ENCODE measurements around the gene SPR. TPM values are rescaled to one million over a fixed set of nuclear protein-coding genes. Genes with fewer than 3 reads are reported as not detected.

SPR gene
- total and polyA plus RNA-seq, 2 of the 13 experiments (the other 11 are each of a cell fraction or from before 2014, with no cell fraction given) = 34.0 to 96.0 TPM

DNA sequence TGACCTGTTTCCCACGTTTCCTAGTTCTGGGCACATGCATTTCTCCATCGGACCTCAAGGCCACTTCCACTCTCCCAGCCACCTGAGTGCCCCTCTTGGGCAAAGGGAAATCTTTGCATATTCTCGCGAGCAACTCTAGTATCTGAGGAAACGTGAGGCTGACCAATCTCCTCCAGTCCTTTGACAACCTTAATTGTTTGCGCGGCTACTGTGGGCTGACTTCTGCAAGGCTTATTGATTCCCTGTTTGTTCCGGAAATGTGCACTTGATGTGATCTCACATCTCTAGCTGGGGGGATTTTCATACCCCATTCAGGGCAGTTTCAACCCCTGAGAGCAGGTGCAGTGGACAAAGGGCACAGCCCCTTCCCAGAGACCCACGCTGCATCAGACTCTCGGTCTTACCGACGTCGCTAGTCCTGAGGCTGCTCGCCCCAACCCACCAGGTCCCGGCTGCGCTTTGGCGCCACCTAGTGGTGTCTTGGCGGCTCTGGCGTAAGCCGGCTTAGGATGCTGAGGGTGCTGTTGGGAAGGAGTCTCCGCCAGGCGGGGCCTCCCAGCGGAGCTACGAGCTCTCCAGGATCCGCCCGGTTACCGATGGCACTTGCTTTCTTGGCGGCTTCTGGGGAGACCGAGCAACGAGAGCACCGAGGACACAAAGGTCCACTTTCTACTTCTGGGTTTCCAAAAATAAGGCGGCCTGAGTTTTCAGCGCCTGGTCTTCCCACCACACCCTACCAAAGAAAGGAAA, 24.8 kb upstream of the SPR start (continued):
- TF ChIP-seq, protein P1, sequence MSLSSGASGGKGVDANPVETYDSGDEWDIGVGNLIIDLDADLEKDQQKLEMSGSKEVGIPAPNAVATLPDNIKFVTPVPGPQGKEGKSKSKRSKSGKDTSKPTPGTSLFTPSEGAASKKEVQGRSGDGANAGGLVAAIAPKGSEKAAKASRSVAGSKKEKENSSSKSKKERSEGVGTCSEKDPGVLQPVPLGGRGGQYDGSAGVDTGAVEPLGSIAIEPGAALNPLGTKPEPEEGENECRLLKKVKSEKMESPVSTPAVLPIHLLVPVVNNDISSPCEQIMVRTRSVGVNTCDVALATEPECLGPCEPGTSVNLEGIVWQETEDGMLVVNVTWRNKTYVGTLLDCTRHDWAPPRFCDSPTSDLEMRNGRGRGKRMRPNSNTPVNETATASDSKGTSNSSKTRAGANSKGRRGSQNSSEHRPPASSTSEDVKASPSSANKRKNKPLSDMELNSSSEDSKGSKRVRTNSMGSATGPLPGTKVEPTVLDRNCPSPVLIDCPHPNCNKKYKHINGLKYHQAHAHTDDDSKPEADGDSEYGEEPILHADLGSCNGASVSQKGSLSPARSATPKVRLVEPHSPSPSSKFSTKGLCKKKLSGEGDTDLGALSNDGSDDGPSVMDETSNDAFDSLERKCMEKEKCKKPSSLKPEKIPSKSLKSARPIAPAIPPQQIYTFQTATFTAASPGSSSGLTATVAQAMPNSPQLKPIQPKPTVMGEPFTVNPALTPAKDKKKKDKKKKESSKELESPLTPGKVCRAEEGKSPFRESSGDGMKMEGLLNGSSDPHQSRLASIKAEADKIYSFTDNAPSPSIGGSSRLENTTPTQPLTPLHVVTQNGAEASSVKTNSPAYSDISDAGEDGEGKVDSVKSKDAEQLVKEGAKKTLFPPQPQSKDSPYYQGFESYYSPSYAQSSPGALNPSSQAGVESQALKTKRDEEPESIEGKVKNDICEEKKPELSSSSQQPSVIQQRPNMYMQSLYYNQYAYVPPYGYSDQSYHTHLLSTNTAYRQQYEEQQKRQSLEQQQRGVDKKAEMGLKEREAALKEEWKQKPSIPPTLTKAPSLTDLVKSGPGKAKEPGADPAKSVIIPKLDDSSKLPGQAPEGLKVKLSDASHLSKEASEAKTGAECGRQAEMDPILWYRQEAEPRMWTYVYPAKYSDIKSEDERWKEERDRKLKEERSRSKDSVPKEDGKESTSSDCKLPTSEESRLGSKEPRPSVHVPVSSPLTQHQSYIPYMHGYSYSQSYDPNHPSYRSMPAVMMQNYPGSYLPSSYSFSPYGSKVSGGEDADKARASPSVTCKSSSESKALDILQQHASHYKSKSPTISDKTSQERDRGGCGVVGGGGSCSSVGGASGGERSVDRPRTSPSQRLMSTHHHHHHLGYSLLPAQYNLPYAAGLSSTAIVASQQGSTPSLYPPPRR (CRISPR knock-in tag; IDR thresholded peaks at IDR 0.05; ENCODE audit: borderline replicate concordance) = 0 out of 2 replicates have a peak, but pooled peaks have one; percentile 28
- TF ChIP-seq AGO2 (optimal IDR thresholded peaks at IDR 0.05; ENCODE audit: low read depth, low read length) = no peak
- no peak for TF ChIP-seq ZNF83 (CRISPR knock-in tag; IDR thresholded peaks at IDR 0.05; ENCODE audit: borderline replicate concordance)
- TF ChIP-seq ZNF639 (CRISPR knock-in tag; conservative IDR thresholded peaks at IDR 0.05) = no peak; the same call in 1 of the 2 replicates
- TF ChIP-seq ZNF652 (CRISPR knock-in tag; IDR thresholded peaks at IDR 0.05; ENCODE audit: borderline replicate concordance, low read depth) = no peak
- TF ChIP-seq CSRNP2 (CRISPR knock-in tag; conservative IDR thresholded peaks at IDR 0.05; ENCODE audit: low read depth) = no peak
- TF ChIP-seq RORA (CRISPR knock-in tag; IDR thresholded peaks at IDR 0.05) = no peak
- TF ChIP-seq, protein P2, sequence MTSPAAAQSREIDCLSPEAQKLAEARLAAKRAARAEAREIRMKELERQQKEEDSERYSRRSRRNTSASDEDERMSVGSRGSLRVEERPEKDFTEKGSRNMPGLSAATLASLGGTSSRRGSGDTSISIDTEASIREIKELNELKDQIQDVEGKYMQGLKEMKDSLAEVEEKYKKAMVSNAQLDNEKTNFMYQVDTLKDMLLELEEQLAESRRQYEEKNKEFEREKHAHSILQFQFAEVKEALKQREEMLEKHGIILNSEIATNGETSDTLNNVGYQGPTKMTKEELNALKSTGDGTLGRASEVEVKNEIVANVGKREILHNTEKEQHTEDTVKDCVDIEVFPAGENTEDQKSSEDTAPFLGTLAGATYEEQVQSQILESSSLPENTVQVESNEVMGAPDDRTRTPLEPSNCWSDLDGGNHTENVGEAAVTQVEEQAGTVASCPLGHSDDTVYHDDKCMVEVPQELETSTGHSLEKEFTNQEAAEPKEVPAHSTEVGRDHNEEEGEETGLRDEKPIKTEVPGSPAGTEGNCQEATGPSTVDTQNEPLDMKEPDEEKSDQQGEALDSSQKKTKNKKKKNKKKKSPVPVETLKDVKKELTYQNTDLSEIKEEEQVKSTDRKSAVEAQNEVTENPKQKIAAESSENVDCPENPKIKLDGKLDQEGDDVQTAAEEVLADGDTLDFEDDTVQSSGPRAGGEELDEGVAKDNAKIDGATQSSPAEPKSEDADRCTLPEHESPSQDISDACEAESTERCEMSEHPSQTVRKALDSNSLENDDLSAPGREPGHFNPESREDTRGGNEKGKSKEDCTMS (CRISPR knock-in tag; conservative IDR thresholded peaks at IDR 0.05) = no peak
- TF ChIP-seq ZFP37 (CRISPR knock-in tag; IDR thresholded peaks at IDR 0.05; ENCODE audit: borderline replicate concordance) = peak; percentile 67; the same call in 1 of the 2 replicates
- TF ChIP-seq, protein P3, sequence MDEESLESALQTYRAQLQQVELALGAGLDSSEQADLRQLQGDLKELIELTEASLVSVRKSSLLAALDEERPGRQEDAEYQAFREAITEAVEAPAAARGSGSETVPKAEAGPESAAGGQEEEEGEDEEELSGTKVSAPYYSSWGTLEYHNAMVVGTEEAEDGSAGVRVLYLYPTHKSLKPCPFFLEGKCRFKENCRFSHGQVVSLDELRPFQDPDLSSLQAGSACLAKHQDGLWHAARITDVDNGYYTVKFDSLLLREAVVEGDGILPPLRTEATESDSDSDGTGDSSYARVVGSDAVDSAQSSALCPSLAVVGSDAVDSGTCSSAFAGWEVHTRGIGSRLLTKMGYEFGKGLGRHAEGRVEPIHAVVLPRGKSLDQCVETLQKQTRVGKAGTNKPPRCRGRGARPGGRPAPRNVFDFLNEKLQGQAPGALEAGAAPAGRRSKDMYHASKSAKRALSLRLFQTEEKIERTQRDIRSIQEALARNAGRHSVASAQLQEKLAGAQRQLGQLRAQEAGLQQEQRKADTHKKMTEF (CRISPR knock-in tag; IDR thresholded peaks at IDR 0.05) = peak; percentile 54; the same call in 1 of the 2 replicates
- 0 out of 2 replicates have a peak, but pooled peaks have one; percentile 16 for TF ChIP-seq HNF4A (CRISPR knock-in tag; IDR thresholded peaks at IDR 0.05)
- TF ChIP-seq REL (CRISPR knock-in tag; conservative IDR thresholded peaks at IDR 0.05) = no peak
- peak; percentile 74 for TF ChIP-seq ZNF891 (CRISPR knock-in tag; IDR thresholded peaks at IDR 0.05)
- 0 out of 2 replicates have a peak, but pooled peaks have one; percentile 62 for TF ChIP-seq ZNF451 (CRISPR knock-in tag; IDR thresholded peaks at IDR 0.05)
- TF ChIP-seq ZNF557 (CRISPR knock-in tag; IDR thresholded peaks at IDR 0.05) = no peak
- peak; percentile 85 for TF ChIP-seq ZNF510 (CRISPR knock-in tag; IDR thresholded peaks at IDR 0.05; ENCODE audit: low read depth)
- TF ChIP-seq ZNF235 (CRISPR knock-in tag; IDR thresholded peaks at IDR 0.05; ENCODE audit: borderline replicate concordance) = no peak
